Measurements from ENCODE around the gene SLC9A9. TPM values are rescaled to one million over a fixed set of nuclear protein-coding genes. Genes with fewer than 3 reads are reported as not detected.

The SLC9A9 gene
- total RNA-seq, 1 donor from 2014 or later = 11.4 TPM

DNA sequence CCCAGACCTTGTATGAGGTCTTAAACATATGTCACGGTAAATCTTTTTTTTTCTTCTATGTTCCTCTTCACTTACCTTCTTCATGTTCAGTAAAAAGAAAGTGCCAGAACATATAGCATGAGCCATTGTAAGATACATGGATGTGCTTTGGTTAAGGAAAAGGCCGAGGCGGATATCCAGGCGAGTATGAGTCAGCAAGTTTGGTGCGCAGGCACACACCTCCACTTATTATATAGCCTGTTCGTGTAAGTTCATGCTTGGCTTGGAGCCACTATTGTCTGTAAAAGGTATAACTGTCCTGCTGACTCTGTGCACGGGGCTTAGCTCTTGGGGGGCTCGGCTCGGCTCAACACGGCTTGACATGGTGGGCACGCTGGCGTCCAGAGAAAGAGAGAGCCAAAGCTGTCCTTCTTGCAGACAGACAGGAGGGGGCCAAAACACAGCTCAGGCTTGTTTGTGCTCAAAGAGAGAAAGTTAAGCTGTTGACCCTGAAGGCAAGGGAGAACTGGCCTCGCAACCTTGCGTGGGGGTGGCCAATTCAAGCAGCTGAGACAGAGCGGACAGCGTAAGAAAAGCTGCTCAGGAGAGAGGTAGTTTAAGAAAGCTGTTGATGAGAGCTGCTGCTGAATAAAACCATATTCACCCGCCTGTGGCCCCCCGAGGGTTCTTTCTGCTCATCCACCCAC is 251.2 kb downstream of the SLC9A9 start:
- Mint-ChIP-seq H3K4me1 (ENCODE audit: low read depth, unreplicated experiment) (peaks cover 4% of the 10 kb centered on the region), H3K9me3 (ENCODE audit: unreplicated experiment) (peaks cover 2% of the 10 kb centered on the region), H3K27ac (ENCODE audit: unreplicated experiment) (no peak overlapping the region), H3K4me3 (ENCODE audit: unreplicated experiment) (no peak overlapping the region), H3K27me3 (ENCODE audit: unreplicated experiment) (peaks cover 1% of the 10 kb centered on the region), H3K36me3 (ENCODE audit: unreplicated experiment) (no peaks in the 10 kb centered on the region)
- TF ChIP-seq, protein P1, sequence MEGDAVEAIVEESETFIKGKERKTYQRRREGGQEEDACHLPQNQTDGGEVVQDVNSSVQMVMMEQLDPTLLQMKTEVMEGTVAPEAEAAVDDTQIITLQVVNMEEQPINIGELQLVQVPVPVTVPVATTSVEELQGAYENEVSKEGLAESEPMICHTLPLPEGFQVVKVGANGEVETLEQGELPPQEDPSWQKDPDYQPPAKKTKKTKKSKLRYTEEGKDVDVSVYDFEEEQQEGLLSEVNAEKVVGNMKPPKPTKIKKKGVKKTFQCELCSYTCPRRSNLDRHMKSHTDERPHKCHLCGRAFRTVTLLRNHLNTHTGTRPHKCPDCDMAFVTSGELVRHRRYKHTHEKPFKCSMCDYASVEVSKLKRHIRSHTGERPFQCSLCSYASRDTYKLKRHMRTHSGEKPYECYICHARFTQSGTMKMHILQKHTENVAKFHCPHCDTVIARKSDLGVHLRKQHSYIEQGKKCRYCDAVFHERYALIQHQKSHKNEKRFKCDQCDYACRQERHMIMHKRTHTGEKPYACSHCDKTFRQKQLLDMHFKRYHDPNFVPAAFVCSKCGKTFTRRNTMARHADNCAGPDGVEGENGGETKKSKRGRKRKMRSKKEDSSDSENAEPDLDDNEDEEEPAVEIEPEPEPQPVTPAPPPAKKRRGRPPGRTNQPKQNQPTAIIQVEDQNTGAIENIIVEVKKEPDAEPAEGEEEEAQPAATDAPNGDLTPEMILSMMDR (IDR thresholded peaks at IDR 0.05; ENCODE audit: partially characterized antibody, unreplicated experiment) = no peak
- DNase-seq = no peak

DNA sequence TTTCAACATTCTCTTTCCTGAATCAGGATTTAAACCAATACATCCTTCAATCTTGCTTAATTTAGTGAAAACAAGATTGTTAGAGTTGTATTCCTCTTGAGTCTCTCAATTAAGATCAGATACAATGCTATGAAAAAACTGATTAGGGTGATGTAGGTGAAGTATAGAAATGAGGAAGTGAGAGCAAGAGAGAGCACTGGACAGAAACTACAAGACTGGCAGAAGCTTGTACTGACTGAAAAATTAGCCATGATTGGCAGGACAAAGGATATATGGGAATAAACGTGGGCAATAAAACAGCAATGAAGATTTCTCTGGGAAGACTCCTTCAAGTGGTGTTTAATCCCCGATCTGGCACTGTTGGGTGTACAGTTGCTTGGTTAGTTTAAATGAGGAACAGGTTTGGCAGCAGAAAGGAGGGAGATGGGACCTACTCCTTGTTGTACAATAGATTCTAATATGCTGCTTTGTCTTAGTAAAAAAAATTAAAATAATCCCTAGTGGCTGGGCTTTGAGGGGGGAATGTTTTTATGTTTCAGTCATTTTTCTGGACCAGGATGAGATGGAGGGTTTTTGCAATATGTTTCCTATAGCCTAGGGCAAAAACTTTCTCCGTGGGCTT is 252.7 kb downstream of the SLC9A9 start:
- Mint-ChIP-seq H3K27ac (ENCODE audit: unreplicated experiment) (no peak overlapping the region), H3K9me3 (ENCODE audit: unreplicated experiment) (peaks cover 2% of the 10 kb centered on the region), H3K4me3 (ENCODE audit: unreplicated experiment) (no peak overlapping the region), H3K4me1 (ENCODE audit: low read depth, unreplicated experiment) (peaks cover 4% of the 10 kb centered on the region), H3K27me3 (ENCODE audit: unreplicated experiment) (peaks cover 1% of the 10 kb centered on the region), H3K36me3 (ENCODE audit: unreplicated experiment) (no peaks in the 10 kb centered on the region)
- no peak for DNase-seq
- TF ChIP-seq, protein P1 (IDR thresholded peaks at IDR 0.05; ENCODE audit: partially characterized antibody, unreplicated experiment) = no peak

DNA sequence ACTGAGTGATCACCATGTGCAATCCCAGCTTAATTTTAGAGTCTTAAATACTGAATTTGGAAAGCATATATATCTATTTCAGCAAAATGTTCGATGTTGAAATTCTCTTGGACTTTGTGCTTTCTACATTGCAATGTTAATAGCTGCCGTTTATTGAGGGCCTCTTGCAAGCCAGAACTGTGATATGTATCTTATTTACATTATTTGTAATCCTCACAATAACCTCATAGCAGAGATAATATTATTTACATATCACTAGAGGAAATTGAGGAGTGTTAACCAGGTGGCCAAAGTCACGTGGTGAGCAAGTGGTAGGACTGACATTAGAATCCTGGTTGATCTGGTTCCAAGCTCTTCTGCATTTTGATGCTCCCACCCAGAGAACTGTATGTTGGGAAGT is 254.1 kb downstream of the SLC9A9 start:
- Mint-ChIP-seq H3K27ac (ENCODE audit: unreplicated experiment) (no peak overlapping the region), H3K27me3 (ENCODE audit: unreplicated experiment) (peaks cover 1% of the 10 kb centered on the region), H3K4me1 (ENCODE audit: low read depth, unreplicated experiment) (peaks cover 4% of the 10 kb centered on the region), H3K4me3 (ENCODE audit: unreplicated experiment) (no peak overlapping the region), H3K36me3 (ENCODE audit: unreplicated experiment) (no peaks in the 10 kb centered on the region), H3K9me3 (ENCODE audit: unreplicated experiment) (peaks cover 2% of the 10 kb centered on the region)
- TF ChIP-seq, protein P1 (IDR thresholded peaks at IDR 0.05; ENCODE audit: partially characterized antibody, unreplicated experiment) = no peak
- DNase-seq = no peak

DNA sequence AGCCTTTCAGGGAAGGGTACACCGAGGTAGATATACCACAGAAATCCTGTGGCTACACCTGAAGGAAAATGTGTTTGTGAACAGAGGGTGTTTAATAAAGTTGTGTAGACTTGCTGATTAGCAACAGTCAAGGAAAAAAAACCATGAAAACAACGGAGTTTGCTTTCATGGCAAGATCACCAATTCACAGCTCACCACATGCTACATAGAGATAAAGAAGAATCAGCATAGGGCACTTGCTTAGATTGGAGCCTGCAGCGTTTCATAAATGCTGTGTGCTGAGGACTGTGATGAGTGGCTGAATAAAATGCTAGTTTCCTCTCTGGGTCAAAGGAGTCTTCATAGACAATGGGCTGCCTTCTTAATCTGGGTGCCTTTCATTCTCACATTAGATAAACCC is 257.6 kb downstream of the SLC9A9 start:
- Mint-ChIP-seq H3K4me1 (ENCODE audit: low read depth, unreplicated experiment) (no peaks in the 10 kb centered on the region), H3K27me3 (ENCODE audit: unreplicated experiment) (peaks cover 3% of the 10 kb centered on the region), H3K9me3 (ENCODE audit: unreplicated experiment) (no peaks in the 10 kb centered on the region), H3K27ac (ENCODE audit: unreplicated experiment) (no peak overlapping the region), H3K36me3 (ENCODE audit: unreplicated experiment) (no peaks in the 10 kb centered on the region), H3K4me3 (ENCODE audit: unreplicated experiment) (no peak overlapping the region)
- DNase-seq = no peak
- TF ChIP-seq, protein P1 (IDR thresholded peaks at IDR 0.05; ENCODE audit: partially characterized antibody, unreplicated experiment) = no peak

DNA sequence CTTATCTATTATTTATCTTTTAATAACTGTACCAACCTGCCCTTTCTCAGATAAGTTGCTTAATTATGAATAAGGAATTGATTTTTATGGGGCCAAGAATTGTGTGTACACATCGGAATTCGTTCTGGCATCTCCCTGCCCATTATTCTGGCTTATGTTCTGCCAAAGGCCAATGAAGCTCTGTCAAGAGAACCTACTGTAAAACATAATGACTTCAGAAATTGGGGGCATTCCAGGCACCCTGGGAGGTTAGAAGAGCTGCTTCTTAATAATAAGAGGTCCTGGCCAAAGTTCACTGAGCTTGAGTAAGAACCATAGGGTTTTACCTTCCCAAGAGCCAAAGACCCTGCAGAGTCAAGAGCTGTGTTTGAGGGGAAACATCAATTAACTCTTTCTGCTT is 261.7 kb downstream of the SLC9A9 start:
- no peak for DNase-seq
- H3K36me3 Mint-ChIP-seq (ENCODE audit: unreplicated experiment) = no peaks in the 10 kb centered on the region
- no peak overlapping the region for H3K27ac Mint-ChIP-seq (ENCODE audit: unreplicated experiment)
- TF ChIP-seq, protein P1 (IDR thresholded peaks at IDR 0.05; ENCODE audit: partially characterized antibody, unreplicated experiment) = no peak
- no peaks in the 10 kb centered on the region for H3K9me3 Mint-ChIP-seq (ENCODE audit: unreplicated experiment)
- H3K4me3 Mint-ChIP-seq (ENCODE audit: unreplicated experiment) = no peak overlapping the region
- peaks cover 3% of the 10 kb centered on the region for H3K27me3 Mint-ChIP-seq (ENCODE audit: unreplicated experiment)
- no peaks in the 10 kb centered on the region for H3K4me1 Mint-ChIP-seq (ENCODE audit: low read depth, unreplicated experiment)

All from glutamatergic neuron (in vitro differentiated cells).